Astrocyte (in vitro differentiated cells and primary cell): ENCODE measurements around the gene ZRANB1. TPM values are rescaled to one million over a fixed set of nuclear protein-coding genes. Genes with fewer than 3 reads are reported as not detected.
A peak's percentile ranks its signal among the peaks of the same experiment; 100 is the strongest.

ENCODE experiments used
- DNase-seq: peaks from one replicate; pipeline ENCODE4 v3.0.0-alpha.2; 2010; ENCODE audit warnings: low read depth
- FAIRE-seq: peaks from 2 replicates; lab custom pipeline; 2011; peaks lifted over from hg19 to GRCh38; lab: Jason Lieb, UNC
- H2AFZ ChIP-seq: 2 replicates; pipeline ENCODE4 v1.6.0; 2012; ENCODE audit warnings: low read depth, low read length, inconsistent platforms
- H3K27ac ChIP-seq: 2 replicates; pipeline ENCODE4 v1.5.1; 2011; ENCODE audit warnings: low read depth, low read length, inconsistent platforms
- H3K27me3 ChIP-seq: 2 replicates; pipeline ENCODE4 v1.6.0; 2011; ENCODE audit warnings: low read length, inconsistent platforms; ENCODE audit not compliant: insufficient read depth
- H3K36me3 ChIP-seq: 2 replicates; pipeline ENCODE4 v1.5.1; 2011; ENCODE audit warnings: low read length, inconsistent platforms; ENCODE audit not compliant: insufficient read depth
- H3K4me1 ChIP-seq: 2 replicates; pipeline ENCODE4 v1.5.1; 2011; ENCODE audit warnings: low read length, inconsistent platforms; ENCODE audit not compliant: insufficient read depth
- H3K4me2 ChIP-seq: 2 replicates; pipeline ENCODE4 v1.6.0; 2012; ENCODE audit warnings: low read length, inconsistent platforms
- H3K4me3 ChIP-seq: 2 replicates; pipeline ENCODE4 v1.5.1; 2011; ENCODE audit warnings: low read depth, mild to moderate bottlenecking, low read length, inconsistent platforms; ENCODE audit not compliant: insufficient read depth
- H3K79me2 ChIP-seq: 2 replicates; pipeline ENCODE4 v1.6.0; 2012; ENCODE audit warnings: mild to moderate bottlenecking, low read length, inconsistent platforms; ENCODE audit not compliant: insufficient read depth
- H3K9ac ChIP-seq: 2 replicates; pipeline ENCODE4 v1.6.0; 2012; ENCODE audit warnings: mild to moderate bottlenecking, low read length, inconsistent platforms
- H3K9me3 ChIP-seq: 2 replicates; pipeline ENCODE4 v1.5.1; 2012; ENCODE audit warnings: low read depth, mild to moderate bottlenecking, low read length, inconsistent platforms; ENCODE audit not compliant: insufficient read depth
- H4K20me1 ChIP-seq: 2 replicates; pipeline ENCODE4 v1.6.0; 2012; ENCODE audit warnings: low read length, inconsistent platforms; ENCODE audit not compliant: insufficient read depth
- H3K27ac Mint-ChIP-seq: one replicate; pipeline ENCODE4 v1.8.0; 2021; ENCODE audit warnings: mild to moderate bottlenecking, mixed read lengths; ENCODE audit not compliant: unreplicated experiment
- H3K27me3 Mint-ChIP-seq: one replicate; pipeline ENCODE4 v1.8.0; 2021; ENCODE audit warnings: low read depth, mixed read lengths; ENCODE audit not compliant: unreplicated experiment
- H3K36me3 Mint-ChIP-seq: one replicate; pipeline ENCODE4 v1.8.0; 2021; ENCODE audit warnings: low read depth, mixed read lengths; ENCODE audit not compliant: unreplicated experiment
- H3K4me1 Mint-ChIP-seq: one replicate; pipeline ENCODE4 v1.8.0; 2021; ENCODE audit warnings: low read depth, mixed read lengths; ENCODE audit not compliant: unreplicated experiment
- H3K4me3 Mint-ChIP-seq: one replicate; pipeline ENCODE4 v1.8.0; 2021; ENCODE audit warnings: mild to moderate bottlenecking, moderate library complexity, mixed read lengths; ENCODE audit not compliant: unreplicated experiment
- H3K9me3 Mint-ChIP-seq: one replicate; pipeline ENCODE4 v1.8.0; 2021; ENCODE audit warnings: mild to moderate bottlenecking, mixed read lengths; ENCODE audit not compliant: unreplicated experiment
- CTCF ChIP-seq: IDR thresholded peaks from 2 replicates; pipeline ENCODE4 v1.5.1; 2011; ENCODE audit warnings: low read depth, mild to moderate bottlenecking, inconsistent platforms, low read length, moderate library complexity; ENCODE audit not compliant: insufficient read depth
- EZH2 ChIP-seq: IDR thresholded peaks from 2 replicates; pipeline ENCODE4 v1.6.1; 2012; ENCODE audit warnings: mild to moderate bottlenecking, low read length, inconsistent platforms; ENCODE audit not compliant: insufficient read depth
- total RNA-seq: library from RNA; stranded (reverse); gene quantifications from 2 replicates; pipeline ENCODE4 v1.2.1, GENCODE V29; 2021

ZRANB1 gene
- total RNA-seq, 1 donor from 2014 or later = 24.9 TPM

DNA sequence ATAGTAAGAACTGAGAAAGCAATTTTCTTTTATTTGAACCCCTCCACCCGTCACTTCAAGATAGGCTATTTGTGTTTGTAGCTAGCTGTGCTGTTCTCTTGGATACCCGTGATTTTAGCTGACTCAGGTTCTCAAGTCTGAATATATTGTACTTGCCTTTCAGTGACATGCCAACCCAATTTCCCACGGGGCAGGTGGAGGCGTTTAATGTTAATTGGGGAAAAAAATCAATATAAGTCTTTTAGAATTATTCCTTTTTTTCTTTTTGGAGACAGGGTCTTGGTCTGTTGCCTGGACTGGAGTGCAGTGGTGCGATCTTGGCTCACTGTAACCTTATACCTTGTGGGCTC, 36.4 kb downstream of the ZRANB1 start:
- Mint-ChIP-seq H3K27me3 (no peaks in the 10 kb centered on the region), H3K4me3 (no peak overlapping the region), H3K9me3 (no peaks in the 10 kb centered on the region), H3K36me3 (peaks cover 17% of the 10 kb centered on the region), H3K4me1 (peaks cover 19% of the 10 kb centered on the region), H3K27ac (no peak overlapping the region)
- Histone ChIP-seq H3K79me2 (peaks cover 30% of the 10 kb centered on the region), H3K27me3 (no peaks in the 10 kb centered on the region), H3K9me3 (no peaks in the 10 kb centered on the region), H4K20me1 (peaks cover 73% of the 10 kb centered on the region), H3K4me2 (no peak overlapping the region), H3K36me3 (peaks cover 12% of the 10 kb centered on the region), H3K4me1 (peaks cover 8% of the 10 kb centered on the region), H2AFZ (no peak overlapping the region), H3K4me3 (no peak overlapping the region), H3K27ac (no peak overlapping the region), H3K9ac (no peak overlapping the region)
- FAIRE-seq = no peak
- TF ChIP-seq CTCF (no peak), EZH2 (no peak)
- no peak for DNase-seq

- Histone ChIP-seq H3K27ac (peak overlapping the region; percentile 13), H3K4me2 (no peak overlapping the region), H3K27me3 (no peaks in the 10 kb centered on the region), H3K4me3 (no peak overlapping the region), H2AFZ (no peak overlapping the region), H4K20me1 (peaks cover 49% of the 10 kb centered on the region), H3K36me3 (peaks cover 49% of the 10 kb centered on the region), H3K9ac (no peak overlapping the region), H3K4me1 (no peaks in the 10 kb centered on the region), H3K79me2 (peaks cover 21% of the 10 kb centered on the region), H3K9me3 (no peaks in the 10 kb centered on the region)
- Mint-ChIP-seq H3K27ac (no peak overlapping the region), H3K36me3 (peaks cover 20% of the 10 kb centered on the region), H3K27me3 (no peaks in the 10 kb centered on the region), H3K9me3 (no peaks in the 10 kb centered on the region), H3K4me1 (peaks cover 14% of the 10 kb centered on the region), H3K4me3 (peak overlapping the region; percentile 10)
- TF ChIP-seq CTCF = no peak
- no peak for TF ChIP-seq EZH2
- no peak for FAIRE-seq
- peak; percentile 32 for DNase-seq
Observed at GRCh38 chr10:124983321-124983720, 41.4 kb downstream of the ZRANB1 start.

DNA sequence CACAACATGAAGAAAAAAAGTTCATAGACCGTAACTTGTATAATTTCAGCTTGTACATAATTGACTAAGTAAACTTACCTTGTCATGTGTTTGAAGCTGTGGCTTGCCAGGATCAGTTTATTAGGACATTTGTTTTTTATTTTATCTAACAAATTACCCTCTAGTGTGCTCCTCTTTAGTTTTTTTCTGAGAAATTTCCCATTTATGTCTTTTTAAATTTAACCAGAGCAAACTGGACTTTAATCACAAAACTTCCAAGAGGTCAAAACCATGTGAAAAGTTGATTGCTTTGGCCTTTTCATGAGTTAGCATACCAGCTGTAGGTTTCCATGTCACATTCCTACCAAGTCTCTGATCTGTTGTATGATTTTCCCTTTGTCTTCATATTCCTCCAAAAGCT, 42.5 kb downstream of the ZRANB1 start:
- H3K27me3 Mint-ChIP-seq = no peaks in the 10 kb centered on the region
- peaks cover 14% of the 10 kb centered on the region for H3K4me1 Mint-ChIP-seq
- peaks cover 41% of the 10 kb centered on the region for H4K20me1 ChIP-seq
- no peak overlapping the region for H3K4me2 ChIP-seq
- no peaks in the 10 kb centered on the region for H3K27me3 ChIP-seq
- peaks cover 19% of the 10 kb centered on the region for H3K79me2 ChIP-seq
- no peaks in the 10 kb centered on the region for H3K9me3 Mint-ChIP-seq
- FAIRE-seq (no peak), DNase-seq (no peak)
- TF ChIP-seq EZH2 (no peak), CTCF (no peak)
- peak overlapping the region; percentile 49 for H3K27ac Mint-ChIP-seq
- H3K4me1 ChIP-seq = no peaks in the 10 kb centered on the region
- H3K27ac ChIP-seq = no peak overlapping the region
- H3K4me3 Mint-ChIP-seq = no peak overlapping the region
- H3K36me3 Mint-ChIP-seq = peaks cover 23% of the 10 kb centered on the region
- no peak overlapping the region for H2AFZ ChIP-seq
- peaks cover 49% of the 10 kb centered on the region for H3K36me3 ChIP-seq
- H3K4me3 ChIP-seq = no peak overlapping the region
- H3K9me3 ChIP-seq = no peaks in the 10 kb centered on the region
- H3K9ac ChIP-seq = no peak overlapping the region
